Measurements from ENCODE around the gene SMIM32. TPM values are rescaled to one million over a fixed set of nuclear protein-coding genes. Genes with fewer than 3 reads are reported as not detected.

SMIM32 gene
- total and polyA plus RNA-seq, 3 experiments from 2014 or later: not detected

DNA sequence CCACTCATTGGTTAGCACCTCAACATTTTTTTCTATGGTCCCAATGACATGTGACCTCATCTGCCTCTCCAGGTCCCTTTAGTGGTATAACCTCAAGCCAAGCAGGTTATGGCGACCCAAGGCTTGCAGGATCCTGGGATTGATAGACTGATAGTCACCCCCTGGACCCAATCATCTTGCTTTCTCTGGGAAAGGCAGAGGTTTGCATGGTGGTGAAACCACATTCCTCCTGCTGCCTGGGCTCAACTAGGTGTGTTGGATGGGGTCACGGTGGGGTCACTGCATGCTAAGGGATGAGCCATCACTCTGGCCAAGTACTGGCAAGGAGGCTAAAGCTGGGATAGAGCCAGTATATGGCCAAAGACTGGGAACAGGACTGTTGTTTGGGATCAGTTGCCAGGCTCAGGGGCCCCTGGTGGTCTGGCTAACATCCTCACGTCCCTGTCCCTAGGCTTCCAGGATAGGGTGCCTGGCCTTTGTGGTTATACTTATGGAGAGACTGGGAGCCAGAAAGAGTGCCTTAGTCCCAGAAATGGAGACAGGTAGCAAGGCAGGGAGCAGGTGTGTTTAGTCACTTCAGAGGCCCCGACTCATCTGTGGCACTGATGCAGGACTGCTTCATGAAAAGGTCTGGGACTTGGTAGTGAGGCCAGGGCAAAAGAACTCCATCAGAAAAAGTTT is 4.6 kb upstream of the SMIM32 start:
- peaks cover 26 to 52% of the 10 kb centered on the region in 2 donors for H3K27me3 Mint-ChIP-seq
- DNase-seq: no peak
- H3K4me1 Mint-ChIP-seq: peaks cover 0 to 11% (median 5%) of the 10 kb centered on the region in 3 donors
- Histone ChIP-seq H3K4me3 (ENCODE audit: low read length) (no peak overlapping the region), H3K4me1 (ENCODE audit: insufficient read depth, low read length) (no peaks in the 10 kb centered on the region), H3K27ac (ENCODE audit: low read depth, low read length) (no peak overlapping the region), H3K27me3 (ENCODE audit: insufficient read depth, low read length, poor library complexity, severe bottlenecking) (no peaks in the 10 kb centered on the region), H3K9me3 (ENCODE audit: low read length) (no peaks in the 10 kb centered on the region), H3K36me3 (ENCODE audit: insufficient read depth, low read length) (no peaks in the 10 kb centered on the region)
- ChIA-PET POLR2A (no interaction called here), CTCF (no interaction called here)
- H3K4me3 Mint-ChIP-seq: no peak overlapping the region
- no peaks in the 10 kb centered on the region for H3K9me3 Mint-ChIP-seq
- H3K27ac Mint-ChIP-seq: peak overlapping the region in 1 of 8 donors; percentile 86
- H3K36me3 Mint-ChIP-seq: no peaks in the 10 kb centered on the region

DNA sequence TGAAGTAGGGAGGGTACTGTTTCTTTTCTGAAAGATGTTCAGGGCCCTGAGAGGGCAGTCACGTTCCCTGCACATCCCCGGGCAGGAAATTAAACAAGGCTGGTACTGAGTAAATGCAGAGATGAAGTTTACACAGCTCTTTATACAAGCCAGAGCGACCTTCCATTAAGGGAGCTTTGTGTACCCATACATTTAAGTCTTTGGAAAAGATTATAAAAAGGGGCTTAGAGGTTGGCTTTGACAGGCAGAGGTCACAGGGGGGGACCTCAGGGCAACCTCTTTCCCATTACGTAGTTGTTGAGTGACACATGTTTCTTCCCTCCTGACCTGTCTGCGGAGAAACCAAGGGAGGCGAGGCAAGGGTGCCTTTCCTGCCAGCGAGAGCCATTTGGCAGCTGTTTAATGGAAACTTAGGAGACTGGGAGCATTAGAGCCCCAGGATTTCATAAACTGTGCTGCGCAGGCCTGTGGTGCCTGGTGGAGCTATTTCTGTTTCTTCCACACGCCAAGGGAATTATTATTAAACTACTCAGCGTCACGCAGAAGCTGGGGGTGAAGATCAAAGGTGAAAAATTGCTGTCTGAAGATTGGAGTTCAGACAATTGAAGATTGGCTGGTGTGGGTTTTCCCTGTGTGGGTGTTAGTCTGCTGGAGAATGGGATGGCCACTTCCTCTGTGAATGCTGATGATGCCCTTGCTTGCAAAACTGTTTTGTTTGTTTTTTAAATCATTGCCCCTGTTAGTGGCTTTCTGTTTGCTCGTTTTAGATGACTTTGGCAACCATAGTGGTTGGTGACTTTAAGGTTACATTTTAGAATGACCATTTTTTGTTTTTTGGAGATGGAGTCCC is 3.2 kb upstream of the SMIM32 start:
- no peak for DNase-seq
- no peaks in the 10 kb centered on the region for H3K27me3 ChIP-seq (ENCODE audit: insufficient read depth, low read length, poor library complexity, severe bottlenecking)
- Mint-ChIP-seq H3K9me3 (no peaks in the 10 kb centered on the region), H3K4me3 (no peak overlapping the region), H3K36me3 (no peaks in the 10 kb centered on the region), H3K27ac (peak overlapping the region in 1 of 8 donors; percentile 29), H3K4me1 (peaks cover 5 to 20% (median 6%) of the 10 kb centered on the region in 3 donors), H3K27me3 (peaks cover 28 to 61% of the 10 kb centered on the region in 2 donors)
- H3K4me1 ChIP-seq (ENCODE audit: insufficient read depth, low read length): no peaks in the 10 kb centered on the region
- POLR2A ChIA-PET: no interaction called here
- H3K9me3 ChIP-seq (ENCODE audit: low read length): no peaks in the 10 kb centered on the region
- H3K4me3 ChIP-seq (ENCODE audit: low read length): no peak overlapping the region
- no peak overlapping the region for H3K27ac ChIP-seq (ENCODE audit: low read depth, low read length)
- CTCF ChIA-PET: no interaction called here
- no peaks in the 10 kb centered on the region for H3K36me3 ChIP-seq (ENCODE audit: insufficient read depth, low read length)

DNA sequence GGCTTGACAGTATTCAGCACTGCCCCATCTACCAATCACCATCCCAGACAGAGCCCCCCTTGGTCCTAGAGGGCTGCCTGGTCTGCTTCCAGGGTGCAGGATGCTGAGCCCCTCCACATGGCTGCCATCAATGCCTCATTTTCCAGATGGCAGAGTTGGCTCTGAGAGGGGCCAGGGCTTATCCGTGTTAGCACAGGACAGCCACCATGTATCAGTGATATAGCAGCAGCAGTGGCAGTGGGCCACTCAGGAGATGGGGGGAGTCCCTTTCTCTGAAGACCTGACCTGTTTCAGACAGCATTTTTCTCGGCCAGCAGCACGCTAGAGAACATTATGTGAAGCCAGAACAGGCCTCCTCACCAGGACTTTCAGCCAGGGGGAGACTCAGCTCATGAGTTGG is 1.6 kb upstream of the SMIM32 start:
- Mint-ChIP-seq H3K4me3 (no peak overlapping the region), H3K9me3 (no peaks in the 10 kb centered on the region), H3K36me3 (no peaks in the 10 kb centered on the region), H3K4me1 (peaks cover 5 to 24% (median 6%) of the 10 kb centered on the region in 3 donors), H3K27me3 (peaks cover 25 to 71% of the 10 kb centered on the region in 2 donors), H3K27ac (no peak overlapping the region)
- no peak overlapping the region for H3K27ac ChIP-seq (ENCODE audit: low read depth, low read length)
- H3K36me3 ChIP-seq (ENCODE audit: insufficient read depth, low read length): no peaks in the 10 kb centered on the region
- DNase-seq: no peak
- no peaks in the 10 kb centered on the region for H3K27me3 ChIP-seq (ENCODE audit: insufficient read depth, low read length, poor library complexity, severe bottlenecking)
- ChIA-PET CTCF (no interaction called here), POLR2A (no interaction called here)
- no peaks in the 10 kb centered on the region for H3K9me3 ChIP-seq (ENCODE audit: low read length)
- H3K4me1 ChIP-seq (ENCODE audit: insufficient read depth, low read length): no peaks in the 10 kb centered on the region
- no peak overlapping the region for H3K4me3 ChIP-seq (ENCODE audit: low read length)

DNA sequence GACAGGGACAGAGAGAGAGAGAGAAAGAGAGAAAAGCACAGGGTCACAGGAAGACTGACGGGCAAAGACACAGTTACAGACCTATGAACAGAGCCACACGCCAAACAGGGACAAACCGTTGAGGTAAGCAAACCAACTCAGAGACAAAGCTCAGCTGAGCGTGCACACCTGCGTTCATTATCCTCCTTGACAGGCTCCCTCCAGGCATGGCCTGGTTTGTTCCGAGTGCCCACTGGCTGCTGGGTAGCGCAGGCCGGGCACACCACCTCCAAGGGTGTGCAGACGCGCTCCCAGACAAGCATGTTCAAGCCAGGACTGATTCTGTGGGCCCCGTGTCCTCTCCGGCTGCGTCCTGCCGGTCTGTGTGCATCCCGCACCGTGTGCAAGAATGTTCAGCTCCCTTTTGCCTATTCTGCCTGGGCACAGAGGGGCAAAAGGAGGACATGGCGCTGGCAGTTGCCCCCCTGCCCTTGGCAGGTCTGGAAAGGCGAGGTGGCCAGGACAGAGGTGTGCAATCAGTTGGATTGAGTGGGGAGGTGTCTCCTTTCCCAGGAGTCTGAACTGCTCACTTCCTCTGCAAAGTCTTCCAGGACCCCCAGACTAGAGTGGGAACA is 467 bp upstream of the SMIM32 start:
- H3K4me3 ChIP-seq (ENCODE audit: low read length): no peak overlapping the region
- H3K36me3 ChIP-seq (ENCODE audit: insufficient read depth, low read length): no peaks in the 10 kb centered on the region
- Mint-ChIP-seq H3K4me1 (peaks cover 5 to 24% (median 6%) of the 10 kb centered on the region in 3 donors), H3K27ac (no peak overlapping the region), H3K4me3 (peak overlapping the region in 3 of 7 donors; percentile 15 to 54 (median 21)), H3K9me3 (no peaks in the 10 kb centered on the region), H3K27me3 (peaks cover 25 to 71% of the 10 kb centered on the region in 2 donors), H3K36me3 (peaks cover 4 to 9% (median 5%) of the 10 kb centered on the region in 3 donors)
- H3K27ac ChIP-seq (ENCODE audit: low read depth, low read length): no peak overlapping the region
- H3K27me3 ChIP-seq (ENCODE audit: insufficient read depth, low read length, poor library complexity, severe bottlenecking): no peaks in the 10 kb centered on the region
- CTCF ChIA-PET: interaction anchor here (1.0 kb wide), 1 partner anchor 18 kb away, joined by 4 read pairs; no protein-coding TSS in a partner anchor
- no peaks in the 10 kb centered on the region for H3K4me1 ChIP-seq (ENCODE audit: insufficient read depth, low read length)
- DNase-seq: no peak
- no peaks in the 10 kb centered on the region for H3K9me3 ChIP-seq (ENCODE audit: low read length)
- POLR2A ChIA-PET: no interaction called here

DNA sequence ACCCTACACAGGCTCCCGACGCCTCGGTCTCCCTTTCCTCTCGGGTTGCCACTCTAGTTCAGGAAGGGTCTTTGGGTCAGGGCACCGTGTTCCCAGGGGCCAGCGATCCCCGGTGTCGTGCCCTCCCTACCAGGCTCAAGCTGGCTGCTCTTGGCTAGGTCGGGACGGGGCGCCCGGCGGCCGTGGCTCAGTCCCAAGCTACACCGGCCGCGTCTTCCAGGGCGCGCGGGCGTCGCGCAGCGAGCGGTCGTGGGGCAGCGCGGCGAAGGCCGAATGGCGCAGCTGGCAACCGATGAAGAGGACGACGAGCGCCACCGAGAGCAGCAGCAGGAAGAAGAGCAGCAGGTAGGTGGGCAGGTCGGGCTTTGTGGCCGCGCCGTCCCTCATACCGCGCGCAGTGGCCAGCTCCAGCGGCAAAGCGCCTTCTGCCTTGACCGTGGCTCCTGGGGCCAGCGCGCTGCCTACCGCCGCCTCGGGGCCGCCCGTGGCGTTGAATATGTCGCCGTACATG is 892 bp downstream of the SMIM32 start:
- H3K36me3 Mint-ChIP-seq: peaks cover 11 to 13% (median 12%) of the 10 kb centered on the region in 3 donors
- H3K9me3 Mint-ChIP-seq: no peaks in the 10 kb centered on the region
- no peak overlapping the region for H3K4me3 Mint-ChIP-seq
- H3K36me3 ChIP-seq (ENCODE audit: insufficient read depth, low read length): no peaks in the 10 kb centered on the region
- ChIA-PET CTCF (no interaction called here), POLR2A (no interaction called here)
- H3K9me3 ChIP-seq (ENCODE audit: low read length): no peaks in the 10 kb centered on the region
- no peak overlapping the region for H3K4me3 ChIP-seq (ENCODE audit: low read length)
- peaks cover 5 to 24% (median 6%) of the 10 kb centered on the region in 3 donors for H3K4me1 Mint-ChIP-seq
- H3K27ac Mint-ChIP-seq: no peak overlapping the region
- H3K27ac ChIP-seq (ENCODE audit: low read depth, low read length): no peak overlapping the region
- DNase-seq: no peak
- peaks cover 24 to 60% of the 10 kb centered on the region in 2 donors for H3K27me3 Mint-ChIP-seq
- H3K27me3 ChIP-seq (ENCODE audit: insufficient read depth, low read length, poor library complexity, severe bottlenecking): no peaks in the 10 kb centered on the region
- no peaks in the 10 kb centered on the region for H3K4me1 ChIP-seq (ENCODE audit: insufficient read depth, low read length)

DNA sequence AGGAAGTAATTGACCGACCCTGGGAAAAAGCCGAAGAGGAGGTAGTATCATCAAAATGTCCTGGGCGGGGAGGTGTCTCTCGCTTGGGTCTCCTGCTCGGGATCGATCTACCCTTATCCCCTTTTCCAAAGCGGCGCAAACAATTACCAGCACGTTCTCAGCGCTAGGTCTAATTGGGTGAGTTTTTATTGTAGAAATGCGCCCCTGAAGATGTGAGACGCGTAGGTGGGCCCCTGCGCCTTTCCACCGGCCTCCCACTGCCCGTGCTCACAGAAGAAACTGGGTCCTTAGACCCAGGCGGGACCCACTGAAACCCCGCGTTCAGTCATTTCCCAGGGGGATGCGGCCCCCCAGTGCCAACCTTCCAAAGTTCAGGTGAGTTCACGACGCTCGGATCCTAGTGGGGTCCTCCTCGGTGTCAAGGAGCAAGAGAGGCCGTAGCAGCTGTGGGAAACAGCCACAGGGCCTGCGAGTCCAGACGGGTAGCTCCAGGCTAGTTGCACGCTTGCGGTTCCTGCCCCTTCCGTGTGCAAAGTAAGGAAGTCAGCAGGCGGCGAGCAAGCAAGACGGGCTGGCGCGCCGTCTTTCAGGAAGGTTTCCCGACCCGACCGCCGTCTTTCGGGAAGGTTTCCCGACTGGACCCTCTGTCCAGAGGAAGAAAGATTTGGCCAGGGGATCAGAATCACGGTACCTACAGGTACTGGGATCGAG is 1.5 kb downstream of the SMIM32 start:
- H3K36me3 ChIP-seq (ENCODE audit: insufficient read depth, low read length): no peaks in the 10 kb centered on the region
- Mint-ChIP-seq H3K36me3 (peaks cover 13 to 16% (median 14%) of the 10 kb centered on the region in 3 donors), H3K4me1 (peaks cover 5 to 24% (median 6%) of the 10 kb centered on the region in 3 donors), H3K9me3 (no peaks in the 10 kb centered on the region), H3K4me3 (peak overlapping the region in 1 of 7 donors; percentile 17), H3K27me3 (peaks cover 23 to 56% of the 10 kb centered on the region in 2 donors), H3K27ac (no peak overlapping the region)
- POLR2A ChIA-PET: no interaction called here
- no peak overlapping the region for H3K27ac ChIP-seq (ENCODE audit: low read depth, low read length)
- no peaks in the 10 kb centered on the region for H3K27me3 ChIP-seq (ENCODE audit: insufficient read depth, low read length, poor library complexity, severe bottlenecking)
- DNase-seq: no peak
- no peaks in the 10 kb centered on the region for H3K9me3 ChIP-seq (ENCODE audit: low read length)
- CTCF ChIA-PET: no interaction called here
- no peak overlapping the region for H3K4me3 ChIP-seq (ENCODE audit: low read length)
- no peaks in the 10 kb centered on the region for H3K4me1 ChIP-seq (ENCODE audit: insufficient read depth, low read length)

DNA sequence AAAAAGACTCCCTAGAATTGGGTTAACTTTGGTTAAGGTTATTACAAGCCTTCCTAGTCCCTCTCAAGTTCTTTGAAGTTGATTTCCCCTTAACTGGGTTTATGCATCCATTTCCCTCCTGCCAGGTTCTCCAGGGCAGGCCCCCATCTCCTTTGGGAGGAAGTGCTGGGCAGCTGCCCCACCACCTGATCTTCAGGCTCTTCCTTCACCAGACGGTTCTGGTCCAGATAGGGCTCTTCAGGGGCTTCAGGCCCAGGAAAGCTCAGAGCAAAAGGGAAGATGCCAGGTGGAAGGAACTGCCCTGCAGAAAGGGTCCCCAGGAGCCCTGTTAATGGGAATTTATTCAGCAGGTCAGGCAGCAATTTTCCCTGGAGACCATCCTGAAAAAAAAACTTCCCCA is 2.1 kb downstream of the SMIM32 start:
- H3K4me1 Mint-ChIP-seq: peaks cover 5 to 24% (median 6%) of the 10 kb centered on the region in 3 donors
- POLR2A ChIA-PET: no interaction called here
- CTCF ChIA-PET: no interaction called here

More for the DNA sequence above, 2.1 kb downstream of the SMIM32 start:
- Mint-ChIP-seq H3K27ac (peak overlapping the region in 1 of 8 donors; percentile 55), H3K36me3 (peaks cover 13 to 21% (median 14%) of the 10 kb centered on the region in 3 donors), H3K9me3 (no peaks in the 10 kb centered on the region), H3K27me3 (peaks cover 23 to 50% of the 10 kb centered on the region in 2 donors), H3K4me3 (no peak overlapping the region)
- DNase-seq: no peak
- H3K4me3 ChIP-seq (ENCODE audit: low read length): no peak overlapping the region
- H3K36me3 ChIP-seq (ENCODE audit: insufficient read depth, low read length): no peaks in the 10 kb centered on the region
- H3K27ac ChIP-seq (ENCODE audit: low read depth, low read length): no peak overlapping the region
- no peaks in the 10 kb centered on the region for H3K27me3 ChIP-seq (ENCODE audit: insufficient read depth, low read length, poor library complexity, severe bottlenecking)
- no peaks in the 10 kb centered on the region for H3K4me1 ChIP-seq (ENCODE audit: insufficient read depth, low read length)
- H3K9me3 ChIP-seq (ENCODE audit: low read length): no peaks in the 10 kb centered on the region
